A549 treated with GW870086 at 1 μM for 4 hours (cell line): ENCODE data around the gene BET1. TPM values are rescaled to one million over a fixed set of nuclear protein-coding genes. Genes with fewer than 3 reads are reported as not detected.

Source experiments
- total RNA-seq: library from RNA; stranded (reverse); fragments of 200-300 nt; extraction: Qiagen RNA extraction; gene quantifications from 5 replicates; pipeline ENCODE4 v1.2.3, GENCODE V29; 2022; ENCODE audit warnings: low read depth

BET1 gene
- total RNA-seq = 19.3 to 27.4 TPM (median 24.3 TPM) in 5 replicates

GRCh38 chr7:94004024-94004951, at the start of gene BET1:
Gene BET1 (minus strand): TSS chr7:94004355. CDS start chr7:94004216, 139 bp downstream.

Other genes starting within 250 kb of the BET1 start
- gene TFPI2, start 113.6 kb downstream of the BET1 start, total RNA-seq = 243 to 308 TPM (median 265 TPM) in 5 replicates
- gene GNGT1, start 97.8 kb downstream of the BET1 start, total RNA-seq = not detected in 5 replicates
- gene GNG11, start 82.6 kb downstream of the BET1 start, total RNA-seq = 39.4 to 47.2 TPM (median 43.5 TPM) in 5 replicates